ENCODE data around the gene OR4K14.
"Not testable (repeated sequence)": the region's sequence is repeated elsewhere in the genome, so short reads cannot be mapped to it uniquely, and the experiment has no call there.

The OR4K14 gene, protein sequence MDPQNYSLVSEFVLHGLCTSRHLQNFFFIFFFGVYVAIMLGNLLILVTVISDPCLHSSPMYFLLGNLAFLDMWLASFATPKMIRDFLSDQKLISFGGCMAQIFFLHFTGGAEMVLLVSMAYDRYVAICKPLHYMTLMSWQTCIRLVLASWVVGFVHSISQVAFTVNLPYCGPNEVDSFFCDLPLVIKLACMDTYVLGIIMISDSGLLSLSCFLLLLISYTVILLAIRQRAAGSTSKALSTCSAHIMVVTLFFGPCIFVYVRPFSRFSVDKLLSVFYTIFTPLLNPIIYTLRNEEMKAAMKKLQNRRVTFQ

DNA sequence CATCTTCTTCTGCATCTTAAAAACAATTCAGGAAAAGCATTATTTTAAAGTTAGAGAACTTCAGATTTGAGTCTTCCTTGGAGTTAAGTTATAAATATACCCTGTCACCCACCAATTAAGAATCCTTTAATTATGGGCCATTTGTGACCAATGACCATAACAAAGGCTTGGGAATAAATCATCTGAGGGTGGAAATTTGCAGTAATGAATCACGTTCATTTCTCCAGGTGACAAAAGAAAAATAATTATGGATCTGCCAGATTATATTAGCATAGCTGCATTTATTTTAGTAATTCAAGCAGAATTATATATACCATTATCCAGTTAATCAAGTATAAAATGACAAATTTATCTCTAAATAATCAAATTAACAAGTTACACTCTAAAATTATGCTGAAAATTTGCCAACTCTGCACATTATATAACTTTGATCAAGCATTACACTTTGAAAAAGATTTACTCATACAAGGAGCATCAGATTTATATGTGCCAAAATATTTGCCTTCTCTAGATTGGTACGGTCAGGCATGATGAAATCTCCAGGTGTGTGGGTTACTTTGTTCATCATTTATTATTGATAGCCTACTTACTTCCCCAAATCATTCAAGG, at the start of gene OR4K14:
Gene OR4K14 (minus strand): TSS at position 51 of the 609 bp plus-strand sequence. CDS start 4,114 bp downstream, outside the sequence.
- no peak for DNase-seq

DNA sequence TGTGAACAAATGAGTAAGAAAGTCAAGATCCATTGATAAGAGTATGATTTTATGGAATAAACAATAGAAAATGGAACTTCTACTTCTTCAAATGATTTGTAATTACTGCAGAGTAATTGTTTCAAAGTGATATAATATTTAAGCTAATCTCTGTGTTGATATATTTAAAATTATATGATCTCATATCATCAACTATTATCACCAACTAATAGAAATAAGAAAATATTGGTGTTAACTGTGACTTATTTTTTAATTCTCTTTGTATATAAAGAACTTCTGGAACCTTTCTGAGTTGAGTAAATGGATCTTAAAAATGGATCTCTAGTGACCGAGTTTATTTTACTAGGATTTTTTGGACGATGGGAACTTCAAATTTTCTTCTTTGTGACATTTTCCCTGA, 40.6 kb upstream of the OR4K14 start, which contains the start of gene OR4L1:
Gene OR4L1 (plus strand): TSS at position 301 of the 400 bp plus-strand sequence. CDS start 0 bp downstream, at position 301.
- DNase-seq = no peak

DNA sequence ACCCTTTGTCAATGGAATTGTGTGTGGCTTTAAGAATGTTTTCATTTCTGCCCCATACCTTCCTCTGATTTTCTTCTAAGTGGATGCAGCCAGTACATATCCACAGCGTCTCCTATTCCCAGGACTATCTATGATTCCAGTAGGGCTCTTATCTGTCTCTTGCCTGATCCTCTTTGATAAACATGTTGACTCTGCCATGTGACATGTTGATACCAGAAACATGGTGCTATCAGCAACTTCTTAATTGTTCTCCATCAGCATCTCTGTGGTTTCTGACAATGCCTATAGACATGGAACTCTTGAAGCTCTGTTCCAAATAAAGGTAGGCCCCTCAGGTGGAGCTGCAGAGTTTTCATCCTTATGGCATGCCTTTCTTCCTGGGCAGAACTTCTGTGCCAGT, 29.1 kb upstream of the OR4K14 start:
- DNase-seq = no peak

DNA sequence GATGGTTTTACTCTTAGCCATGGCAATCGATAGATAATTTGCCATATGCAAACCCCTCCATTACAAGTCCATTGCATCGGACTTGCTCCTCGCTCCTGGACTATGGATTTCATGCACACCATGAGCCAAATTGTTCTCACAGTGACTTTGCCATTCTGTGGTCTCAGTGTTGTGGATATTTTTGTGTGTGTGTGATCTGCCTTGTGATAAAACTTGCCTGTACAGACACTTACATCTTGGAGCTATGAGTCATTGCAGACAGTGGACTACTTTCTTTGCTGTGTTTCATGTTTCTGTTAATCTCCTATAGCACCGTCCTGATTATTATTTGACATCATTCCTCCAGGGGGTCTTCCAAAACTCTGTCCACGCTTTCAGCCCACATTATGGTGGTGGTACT, 25.1 kb upstream of the OR4K14 start:
- no peak for DNase-seq

DNA sequence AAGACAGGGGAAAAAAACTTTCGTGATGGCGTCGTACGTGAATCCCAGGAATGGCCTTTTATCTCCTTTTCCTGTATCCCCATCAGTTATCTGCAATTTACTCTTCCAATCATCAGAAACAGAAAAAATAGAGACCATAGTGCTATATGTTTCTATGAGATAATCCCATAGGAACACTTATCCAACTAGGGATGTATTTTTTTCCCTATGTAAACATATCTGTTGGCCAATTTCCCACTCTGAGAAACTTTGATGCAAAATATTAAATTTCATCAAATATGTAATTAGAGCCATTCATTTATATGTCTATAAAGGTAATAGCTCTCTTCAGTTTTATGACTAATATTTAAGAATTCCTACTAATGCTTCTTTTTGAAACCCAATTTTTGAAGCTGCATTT, 16.8 kb upstream of the OR4K14 start, which contains the start of gene OR4K13:
Gene OR4K13 (minus strand): TSS at position 101 of the 400 bp plus-strand sequence. CDS start 1,280 bp downstream, outside the sequence.
- DNase-seq = no peak

DNA sequence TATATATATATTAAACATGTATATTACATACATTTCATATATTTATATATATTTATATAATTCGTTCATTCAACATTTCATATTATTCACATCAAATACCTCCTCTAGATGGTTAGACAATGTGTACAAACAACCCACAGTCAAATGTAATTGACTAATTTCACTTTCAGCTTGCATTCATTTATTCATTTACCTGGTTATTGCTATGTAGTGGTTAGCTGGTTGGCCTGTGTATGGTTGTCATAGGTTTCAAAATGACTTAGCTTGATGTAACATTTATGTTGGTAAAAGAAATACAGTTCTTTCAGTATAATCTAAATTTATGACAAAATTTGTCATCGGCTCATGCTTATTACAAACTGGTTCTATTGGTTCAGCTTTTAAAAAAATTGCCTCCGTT, 16.3 kb upstream of the OR4K14 start:
- no peak for DNase-seq

DNA sequence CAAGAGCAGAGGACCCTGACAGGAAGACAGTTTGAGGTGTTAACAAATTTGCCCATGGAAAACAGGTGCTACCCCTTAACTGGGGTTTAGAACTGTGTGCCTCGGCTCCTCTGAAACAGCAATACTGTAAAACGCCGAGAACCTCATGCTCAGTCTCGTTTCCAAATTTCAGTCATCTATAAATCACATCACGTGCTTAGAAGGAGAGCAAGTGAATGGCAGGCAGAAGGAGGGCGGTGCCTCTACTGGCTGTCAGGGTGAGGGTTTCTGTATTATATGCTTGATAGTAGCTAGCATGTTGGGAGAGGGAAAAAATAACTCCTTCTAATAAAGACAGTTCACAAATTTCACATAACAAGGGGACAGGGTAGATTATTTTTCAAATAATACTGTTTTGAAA, 12.0 kb upstream of the OR4K14 start:
- DNase-seq = no peak

DNA sequence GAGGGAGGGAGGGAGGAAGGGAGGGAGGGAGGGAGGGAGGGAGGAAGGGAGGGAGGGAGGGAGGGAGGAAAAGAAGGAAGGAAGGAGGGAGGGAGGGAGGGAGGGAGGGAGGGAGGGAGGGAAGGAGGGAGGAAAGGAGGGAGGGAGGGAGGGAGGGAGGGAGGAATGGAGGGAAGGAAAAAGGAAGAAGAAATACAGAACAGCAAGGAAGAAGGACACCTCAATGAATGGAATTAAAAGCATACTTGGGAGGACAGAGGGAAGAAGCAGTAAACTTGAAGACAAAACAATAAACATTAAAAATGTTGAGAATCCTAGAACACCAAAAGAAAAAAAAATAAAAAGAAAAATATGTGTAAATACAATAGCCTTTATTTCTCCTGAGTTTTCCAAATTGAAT, 11.0 kb downstream of the OR4K14 start:
- DNase-seq = no peak

DNA sequence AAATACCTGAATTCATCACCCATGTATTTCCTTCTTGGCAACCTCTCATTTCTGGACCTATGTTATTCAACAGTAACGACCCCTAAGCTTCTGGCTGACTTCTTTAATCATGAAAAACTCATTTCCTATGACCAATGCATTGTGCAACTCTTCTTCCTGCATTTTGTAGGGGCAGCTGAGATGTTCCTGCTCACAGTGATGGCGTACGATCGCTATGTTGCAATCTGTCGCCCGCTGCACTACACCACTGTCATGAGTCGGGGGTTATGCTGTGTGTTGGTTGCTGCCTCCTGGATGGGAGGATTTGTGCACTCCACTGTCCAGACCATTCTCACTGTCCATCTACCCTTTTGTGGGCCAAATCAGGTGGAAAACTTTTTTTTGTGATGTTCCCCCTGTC, 16.8 kb downstream of the OR4K14 start:
- no peak for DNase-seq

DNA sequence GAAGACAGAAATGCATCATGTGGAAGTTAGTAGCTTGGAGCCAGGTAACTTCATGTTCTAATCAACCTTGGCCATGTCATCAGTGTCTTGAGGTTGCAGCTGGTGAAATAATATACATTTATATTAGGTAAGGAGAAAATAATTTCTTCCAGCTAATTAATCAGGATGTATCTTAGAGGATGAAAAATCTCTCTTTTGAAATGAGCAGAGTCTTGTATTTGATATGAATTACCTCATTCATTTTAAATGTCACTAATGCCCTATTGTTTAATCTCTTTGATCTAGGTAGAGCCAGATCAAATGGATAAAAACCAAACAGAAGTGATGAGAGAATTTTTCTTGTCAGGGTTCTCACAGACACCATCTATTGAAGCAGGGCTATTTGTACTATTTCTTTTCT, 17.2 kb downstream of the OR4K14 start, which contains the start of gene OR4Q2:
Gene OR4Q2 (plus strand): TSS at position 301 of the 400 bp plus-strand sequence.
- DNase-seq = no peak

DNA sequence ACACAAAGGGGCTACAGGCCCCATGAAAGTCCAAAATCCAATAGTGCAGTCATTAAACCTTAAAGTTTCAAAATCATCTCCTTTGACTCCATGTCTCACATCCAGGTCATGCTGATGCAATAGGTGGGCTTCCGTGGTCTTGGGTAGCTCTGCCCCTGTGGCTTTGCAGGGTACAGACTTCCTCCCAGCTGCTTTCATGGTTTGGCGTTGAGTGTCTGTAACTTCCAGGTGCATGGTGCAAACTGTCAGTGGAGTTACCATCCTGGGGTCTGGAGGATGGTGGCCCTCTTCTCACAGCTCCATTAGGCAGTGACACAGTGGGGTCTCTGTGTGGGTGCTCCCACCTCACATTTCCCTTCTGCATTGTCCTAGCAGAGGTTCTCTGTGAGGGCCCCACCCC, 25.7 kb downstream of the OR4K14 start:
- DNase-seq = no peak

DNA sequence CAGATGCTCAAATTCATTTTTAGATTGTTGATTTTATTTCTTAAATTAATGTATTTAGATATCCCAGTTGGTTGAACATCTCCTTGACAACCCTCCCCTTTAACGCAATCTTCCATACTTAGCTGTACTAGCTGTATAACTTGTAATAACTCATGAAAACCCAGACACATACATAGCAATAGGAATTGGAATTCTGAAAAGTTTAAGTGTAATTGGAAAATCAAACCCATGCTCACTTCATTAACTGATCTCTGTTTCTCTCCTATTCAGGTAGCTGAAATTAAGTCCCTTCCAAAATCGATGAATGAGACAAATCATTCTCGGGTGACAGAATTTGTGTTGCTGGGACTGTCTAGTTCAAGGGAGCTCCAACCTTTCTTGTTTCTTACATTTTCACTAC, 43.8 kb downstream of the OR4K14 start, which contains the start of gene OR4K15:
Gene OR4K15 (plus strand): TSS at position 301 of the 400 bp plus-strand sequence. CDS start 0 bp downstream, at position 301.
- DNase-seq = no peak

DNA sequence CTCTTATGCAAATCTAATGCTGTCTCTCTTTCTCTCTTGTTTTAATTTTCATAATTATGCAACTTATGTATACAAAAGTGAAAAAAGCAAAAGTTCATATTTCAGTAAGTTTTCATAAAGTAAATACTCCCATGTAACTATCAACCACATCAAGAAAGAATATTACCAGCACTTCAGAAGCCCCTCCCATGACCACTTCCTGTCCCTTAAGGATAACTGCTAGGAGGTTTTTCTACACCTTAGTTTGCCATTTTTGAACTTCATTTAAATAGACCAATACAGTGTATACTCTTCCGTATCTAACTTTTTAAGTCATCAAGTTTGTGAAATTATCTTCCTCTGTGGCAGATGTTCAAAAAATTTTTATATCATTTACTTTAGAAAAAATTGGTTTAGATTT, 44.3 kb downstream of the OR4K14 start:
- DNase-seq = no peak

DNA sequence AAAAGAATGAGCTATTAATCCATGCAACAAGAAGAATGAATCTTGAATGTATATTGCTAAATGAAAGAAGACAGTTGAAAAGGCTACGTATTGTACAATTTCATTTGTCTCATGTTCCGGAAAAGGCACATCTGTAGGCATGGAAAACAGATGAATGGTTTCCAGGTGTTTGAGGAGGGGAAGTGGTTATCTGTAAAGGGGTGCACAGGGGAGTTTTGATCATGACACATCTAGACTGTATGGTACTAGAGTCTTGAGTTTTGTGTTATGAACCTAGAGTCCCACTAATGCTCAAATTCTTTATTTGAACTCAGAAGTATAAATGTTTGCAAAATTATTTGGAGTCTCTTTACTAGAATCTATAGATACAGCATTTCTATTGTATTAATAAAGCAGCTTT, 49.4 kb downstream of the OR4K14 start:
- DNase-seq = not testable (repeated sequence)

Data from SHP77 (cell line).